NCI-H526 treated with DMSO at 0.1 percent for 48 hours (cell line): ENCODE data around the gene TIMM50.
"Not testable (repeated sequence)": the region's sequence is repeated elsewhere in the genome, so short reads cannot be mapped to it uniquely, and the experiment has no call there.

Source experiments
- DNase-seq: peaks from one replicate; lab custom pipeline; 2025; lab: John Stamatoyannopoulos, UW

Gene TIMM50

GRCh38 chr19:39469567-39469966 is 11.1 kb upstream of the TIMM50 start:
- no peak for DNase-seq

GRCh38 chr19:39470724-39471339 is 9.8 kb upstream of the TIMM50 start:
- no peak for DNase-seq

DNA sequence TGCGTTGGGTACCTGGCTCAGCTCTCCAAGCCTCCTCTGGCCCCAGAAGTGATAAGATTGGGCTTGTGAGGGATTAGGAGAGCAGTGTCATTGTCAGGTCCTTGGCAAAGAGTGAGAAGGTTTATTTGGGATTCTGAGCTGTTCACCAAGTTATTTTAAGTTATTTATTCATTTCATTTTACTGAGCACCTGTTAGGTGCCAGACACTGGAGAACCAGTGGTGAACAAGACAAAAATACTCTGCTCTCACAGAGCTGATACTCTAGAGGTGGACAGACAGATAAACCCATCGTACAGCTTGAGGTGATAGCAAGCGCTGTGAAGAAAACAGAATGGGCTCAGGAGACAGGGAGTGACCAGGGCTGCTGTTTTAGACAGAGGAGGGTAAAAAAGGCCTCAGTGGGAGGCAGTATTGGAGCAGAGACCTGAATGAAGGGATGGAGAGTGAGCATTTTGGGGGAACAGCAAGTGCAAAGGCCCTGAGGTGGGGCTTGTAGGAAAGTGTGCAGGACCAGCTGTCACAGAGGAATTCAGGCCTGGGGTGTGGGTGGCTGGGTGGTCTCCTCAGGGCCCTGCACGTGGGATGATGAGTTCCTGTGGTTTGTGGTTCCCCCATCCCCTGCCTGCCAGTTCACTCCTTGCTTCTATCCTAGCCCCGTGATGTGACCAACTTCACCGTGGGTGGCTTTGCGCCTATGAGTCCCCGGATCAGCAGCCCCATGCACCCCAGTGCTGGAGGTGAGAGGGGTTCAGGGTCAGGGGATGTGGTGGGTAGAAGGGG is 8.7 kb upstream of the TIMM50 start:
- no peak for DNase-seq

- no peak for DNase-seq
These were observed 7.7 kb upstream of the TIMM50 start for GRCh38 chr19:39472746-39473442.

GRCh38 chr19:39473443-39473960 is 7.1 kb upstream of the TIMM50 start:
- DNase-seq = no peak

GRCh38 chr19:39474139-39474620 is 6.5 kb upstream of the TIMM50 start:
- DNase-seq = peak; percentile 30

DNA sequence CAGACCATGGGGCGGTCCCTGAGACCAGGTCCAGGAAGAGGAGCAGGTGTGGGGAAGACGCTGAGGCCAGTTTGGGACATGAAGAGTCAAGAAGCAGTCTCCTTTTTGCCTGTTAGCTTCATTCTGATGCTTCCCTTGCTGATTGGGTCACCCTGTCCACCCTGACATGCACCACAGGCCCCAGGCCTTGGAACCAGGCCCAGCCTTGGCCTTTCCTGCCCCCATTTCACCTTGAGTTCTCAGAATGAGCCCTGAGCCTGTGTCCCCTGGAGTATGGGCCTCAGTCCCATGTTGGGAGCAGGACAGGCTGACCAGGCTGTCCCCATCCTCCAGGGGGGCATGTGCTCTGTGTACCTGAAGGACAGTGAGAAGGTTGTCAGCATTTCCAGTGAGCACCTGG is 4.9 kb upstream of the TIMM50 start:
- no peak for DNase-seq

- not testable (repeated sequence) for DNase-seq
These were observed 1.3 kb upstream of the TIMM50 start for GRCh38 chr19:39479319-39479801.

DNA sequence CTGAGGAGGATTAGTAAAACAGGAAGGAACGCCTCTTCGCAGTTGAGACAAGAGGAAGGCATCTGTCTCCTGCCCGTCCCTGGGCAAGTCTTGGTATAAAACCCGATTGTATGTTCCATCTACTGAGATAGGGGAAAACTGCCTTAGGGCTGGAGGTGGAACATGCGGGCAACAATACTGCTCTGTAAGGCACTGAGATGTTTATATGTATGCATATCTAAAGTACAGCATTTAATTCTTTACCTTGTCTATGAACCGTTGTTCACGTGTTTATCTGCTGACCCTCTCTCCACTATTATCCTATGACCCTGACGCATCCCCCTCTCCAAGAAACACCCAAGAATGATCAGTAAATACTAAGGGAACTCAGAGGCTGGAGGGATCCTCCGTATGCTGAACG is 722 bp upstream of the TIMM50 start:
- no peak for DNase-seq

DNA sequence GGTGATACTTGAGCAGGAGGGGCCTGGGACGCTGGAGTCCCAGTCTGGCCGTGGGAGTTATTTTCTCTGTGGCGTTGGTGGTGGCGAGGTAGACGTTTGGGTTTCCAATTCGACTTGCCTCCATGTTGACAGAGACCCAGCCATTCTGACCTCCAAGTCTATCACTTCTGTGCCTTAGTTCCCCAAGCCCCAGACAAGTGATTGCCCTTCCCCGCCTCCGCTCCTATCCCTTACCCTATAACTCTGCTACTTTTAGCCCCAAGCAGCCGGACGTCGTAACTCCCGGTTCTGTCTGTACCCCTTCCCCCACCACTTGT is 549 bp downstream of the TIMM50 start:
- no peak for DNase-seq

GRCh38 chr19:39481676-39482075 is 1.0 kb downstream of the TIMM50 start:
- DNase-seq = no peak

DNA sequence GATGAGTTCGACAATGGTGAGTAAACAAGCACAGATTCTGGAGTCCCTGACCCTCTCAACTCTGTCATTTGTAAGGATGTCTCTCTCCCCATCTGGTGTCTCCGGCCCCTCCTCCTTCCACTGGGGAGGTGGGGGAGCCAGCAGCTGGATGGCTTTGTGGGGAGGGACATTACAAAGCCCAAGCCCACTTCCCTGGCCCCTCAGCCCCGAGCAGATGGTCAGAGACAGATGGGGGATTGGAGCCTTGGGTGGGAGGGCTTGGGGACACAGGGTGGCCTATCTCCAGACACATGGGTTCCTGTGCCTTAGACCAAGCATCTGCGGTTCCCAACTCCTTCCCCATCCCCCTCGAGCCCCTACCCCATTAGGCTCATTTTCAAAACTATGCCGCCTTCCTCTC is 2.5 kb downstream of the TIMM50 start:
- DNase-seq = no peak

GRCh38 chr19:39489756-39490155 is 9.1 kb downstream of the TIMM50 start:
- DNase-seq = no peak

DNA sequence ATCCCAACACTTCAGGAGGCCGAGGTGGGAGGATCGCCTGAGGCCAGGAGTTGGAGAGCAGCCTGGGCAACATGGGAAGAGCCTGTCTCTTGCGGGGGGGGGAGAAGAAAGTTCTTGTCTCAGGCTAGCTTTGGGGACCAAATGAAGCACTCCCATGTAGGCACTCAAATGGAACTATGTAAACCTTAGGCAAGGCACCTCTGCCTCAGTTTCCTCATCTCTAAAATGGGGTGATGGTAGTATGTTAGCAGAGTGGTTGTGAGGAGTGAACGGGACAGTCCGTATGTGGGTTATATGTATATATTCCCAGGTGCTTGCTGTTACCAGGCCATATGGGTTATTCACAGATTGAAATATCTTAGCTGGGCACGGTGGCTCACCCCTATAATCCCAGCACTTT is 11.6 kb downstream of the TIMM50 start:
- DNase-seq = no peak

GRCh38 chr19:39492788-39493187 is 12.2 kb downstream of the TIMM50 start:
- no peak for DNase-seq

DNA sequence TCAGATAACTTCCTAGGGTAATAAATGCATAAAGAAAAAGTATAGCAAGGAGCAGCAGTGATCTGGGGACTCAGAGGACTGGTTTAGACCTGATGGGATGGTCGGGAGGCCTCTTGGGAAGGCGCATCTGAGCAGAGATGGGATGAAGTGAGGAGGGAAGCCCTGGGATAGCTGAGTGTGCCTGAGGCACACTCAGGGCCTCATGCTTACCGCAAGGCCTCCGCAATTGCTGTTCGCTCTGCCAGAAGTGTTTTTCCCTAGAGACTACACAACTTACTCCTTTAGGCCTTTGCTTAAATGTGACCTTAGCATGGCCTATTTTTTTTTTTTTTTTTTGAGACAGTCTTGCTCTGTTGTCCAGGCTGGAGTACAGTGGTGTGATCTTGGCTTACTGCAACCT is 14.0 kb downstream of the TIMM50 start:
- no peak for DNase-seq

DNA sequence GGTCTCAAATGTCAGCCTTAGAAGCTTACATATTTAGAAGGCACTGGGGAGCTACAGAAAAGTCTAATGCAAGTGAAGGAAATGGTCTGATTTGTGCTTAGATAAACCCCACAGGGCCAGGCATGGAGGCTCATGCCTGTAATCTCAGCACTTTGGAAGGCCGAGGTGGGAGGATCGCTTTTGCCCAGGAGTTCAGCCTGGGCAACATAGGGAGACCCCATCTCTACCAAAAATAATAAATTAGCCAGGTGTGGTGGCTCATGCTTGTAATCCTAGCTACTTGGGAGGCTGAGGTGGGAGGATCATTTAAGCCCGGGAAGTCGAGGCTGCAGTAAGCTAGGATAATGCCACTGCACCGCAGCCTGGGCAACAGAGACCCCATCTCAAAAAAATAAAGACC is 15.4 kb downstream of the TIMM50 start:
- DNase-seq = no peak

DNA sequence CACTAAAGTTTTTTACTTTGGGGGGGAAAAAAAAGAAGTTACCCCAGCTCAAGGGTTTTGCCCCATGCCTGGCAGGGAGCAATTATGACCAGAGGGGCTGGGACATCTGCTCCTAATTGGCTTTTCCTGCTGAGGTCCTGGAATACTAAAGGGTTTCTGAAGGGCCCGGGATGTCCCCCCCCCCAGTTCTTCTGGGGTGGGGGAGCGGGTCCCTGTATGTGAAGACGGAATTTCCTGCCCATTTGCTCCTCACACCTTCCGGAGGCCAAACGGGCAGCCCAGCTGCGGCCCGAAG is 17.0 kb downstream of the TIMM50 start:
- DNase-seq = no peak

- DNase-seq = peak; percentile 93
These were observed 17.6 kb downstream of the TIMM50 start for GRCh38 chr19:39497996-39498797.

- DNase-seq = peak; percentile 61
These were observed 18.4 kb downstream of the TIMM50 start, which contains the start of gene DLL3 for GRCh38 chr19:39498798-39499642. Gene DLL3 (plus strand): TSS chr19:39498947. CDS start chr19:39498975, 28 bp downstream.

GRCh38 chr19:39499932-39500331 is 19.3 kb downstream of the TIMM50 start:
- DNase-seq = no peak
